CD4-positive, alpha-beta T cell treated with Interferon alpha-2 for 1 hour (primary cell): ENCODE results near the gene DCUN1D2.
"Not testable (repeated sequence)": the region's sequence is repeated elsewhere in the genome, so short reads cannot be mapped to it uniquely, and the experiment has no call there.

Source experiments
- DNase-seq, 2 donors: peaks; one replicate each; pipeline ENCODE4 v3.0.0-alpha.2; 2020 to 2022

DCUN1D2 gene

GRCh38 chr13:113445791-113446487, 44.6 kb downstream of the DCUN1D2 start:
- peak in 1 of 2 donors; percentile 23 for DNase-seq

GRCh38 chr13:113443991-113444390, 46.5 kb downstream of the DCUN1D2 start:
- no peak for DNase-seq

GRCh38 chr13:113442985-113443362, 47.5 kb downstream of the DCUN1D2 start:
- DNase-seq: no peak

GRCh38 chr13:113442354-113442984, 48.0 kb downstream of the DCUN1D2 start:
- DNase-seq: no peak

- no peak for DNase-seq
Observed at GRCh38 chr13:113441661-113442060, 48.9 kb downstream of the DCUN1D2 start.

- DNase-seq: no peak
Observed at GRCh38 chr13:113437408-113438010, 53.0 kb downstream of the DCUN1D2 start.

GRCh38 chr13:113436866-113437265, 53.6 kb downstream of the DCUN1D2 start:
- DNase-seq: not testable (repeated sequence)

- not testable (repeated sequence) for DNase-seq
Observed at GRCh38 chr13:113435907-113436306, 54.6 kb downstream of the DCUN1D2 start.

GRCh38 chr13:113433391-113433916, 57.1 kb downstream of the DCUN1D2 start:
- DNase-seq: no peak

GRCh38 chr13:113432506-113433270, 57.8 kb downstream of the DCUN1D2 start:
- DNase-seq: no peak

GRCh38 chr13:113431171-113431570, 59.3 kb downstream of the DCUN1D2 start:
- DNase-seq: no peak

- DNase-seq: no peak
Observed at GRCh38 chr13:113430378-113431110, 60.0 kb downstream of the DCUN1D2 start.

- DNase-seq: no peak
Observed at GRCh38 chr13:113429608-113429985, 60.9 kb downstream of the DCUN1D2 start.

GRCh38 chr13:113428871-113429607, 61.5 kb downstream of the DCUN1D2 start:
- no peak for DNase-seq

- DNase-seq: no peak
Observed at GRCh38 chr13:113428469-113428865, 62.0 kb downstream of the DCUN1D2 start.

- DNase-seq: no peak
Observed at GRCh38 chr13:113427562-113428468, 62.7 kb downstream of the DCUN1D2 start.

- DNase-seq: no peak
Observed at GRCh38 chr13:113426591-113426986, 63.9 kb downstream of the DCUN1D2 start.

GRCh38 chr13:113425941-113426590, 64.4 kb downstream of the DCUN1D2 start:
- DNase-seq: no peak

- DNase-seq: no peak
Observed at GRCh38 chr13:113423520-113424163, 66.9 kb downstream of the DCUN1D2 start.
